Measurements from ENCODE around the gene AP5S1.

- TF ChIP-seq CREB5 (CRISPR knock-in tag; IDR thresholded peaks at IDR 0.05; ENCODE audit: low read depth) = no peak
- no peak for TF ChIP-seq ZNF70 (CRISPR knock-in tag; IDR thresholded peaks at IDR 0.05)
- no peak for TF ChIP-seq TCF4 (CRISPR knock-in tag; IDR thresholded peaks at IDR 0.05; ENCODE audit: borderline replicate concordance)
- TF ChIP-seq ARNTL (CRISPR knock-in tag; IDR thresholded peaks at IDR 0.05; ENCODE audit: borderline replicate concordance, low read depth) = no peak
- TF ChIP-seq BACH2 (CRISPR knock-in tag; IDR thresholded peaks at IDR 0.05; ENCODE audit: borderline replicate concordance) = no peak
Measured at GRCh38 chr20:3836132-3836531, 15.8 kb downstream of the AP5S1 start.
